ENCODE measurements around the gene NEO1.

Gene NEO1

GRCh38 chr15:73175382-73175781 lies 123.1 kb downstream of the NEO1 start:
- Histone ChIP-seq H4K20me1 (ENCODE audit: insufficient read depth) (no peaks in the 10 kb centered on the region), H3K27me3 (ENCODE audit: insufficient read depth, low read depth) (no peaks in the 10 kb centered on the region), H3K4me2 (no peak overlapping the region), H3K79me2 (ENCODE audit: insufficient read depth, low read depth) (no peaks in the 10 kb centered on the region), H2AFZ (ENCODE audit: low read depth) (no peak overlapping the region), H3K9ac (no peak overlapping the region), H3K36me3 (ENCODE audit: insufficient read depth) (no peaks in the 10 kb centered on the region), H3K4me3 (IDR thresholded peaks at IDR 0.05; ENCODE audit: insufficient read depth, low read depth, low read length) (no peak overlapping the region), H3K4me1 (ENCODE audit: low read depth, poor library complexity, severe bottlenecking) (peaks cover 5% of the 10 kb centered on the region), H3K27ac (no peak overlapping the region)
- no peak for TF ChIP-seq CTCF (conservative IDR thresholded peaks at IDR 0.05; ENCODE audit: low read depth, low read length)

- Histone ChIP-seq H3K4me1 (ENCODE audit: low read depth, poor library complexity, severe bottlenecking) (peaks cover 5% of the 10 kb centered on the region), H3K36me3 (ENCODE audit: insufficient read depth) (no peaks in the 10 kb centered on the region), H4K20me1 (ENCODE audit: insufficient read depth) (no peaks in the 10 kb centered on the region), H3K27ac (no peak overlapping the region), H3K27me3 (ENCODE audit: insufficient read depth, low read depth) (no peaks in the 10 kb centered on the region), H3K4me3 (IDR thresholded peaks at IDR 0.05; ENCODE audit: insufficient read depth, low read depth, low read length) (no peak overlapping the region), H3K4me2 (no peak overlapping the region), H3K9ac (no peak overlapping the region), H2AFZ (ENCODE audit: low read depth) (no peak overlapping the region), H3K79me2 (ENCODE audit: insufficient read depth, low read depth) (no peaks in the 10 kb centered on the region)
- TF ChIP-seq CTCF (conservative IDR thresholded peaks at IDR 0.05; ENCODE audit: low read depth, low read length), result no peak
These were observed 124.3 kb downstream of the NEO1 start for GRCh38 chr15:73176598-73176997.

GRCh38 chr15:73183071-73183470 lies 130.8 kb downstream of the NEO1 start:
- Histone ChIP-seq H3K79me2 (ENCODE audit: insufficient read depth, low read depth) (no peaks in the 10 kb centered on the region), H3K4me2 (no peak overlapping the region), H4K20me1 (ENCODE audit: insufficient read depth) (no peaks in the 10 kb centered on the region), H3K4me3 (IDR thresholded peaks at IDR 0.05; ENCODE audit: insufficient read depth, low read depth, low read length) (no peak overlapping the region), H3K36me3 (ENCODE audit: insufficient read depth) (no peaks in the 10 kb centered on the region), H3K27me3 (ENCODE audit: insufficient read depth, low read depth) (no peaks in the 10 kb centered on the region), H2AFZ (ENCODE audit: low read depth) (no peak overlapping the region), H3K27ac (no peak overlapping the region), H3K4me1 (ENCODE audit: low read depth, poor library complexity, severe bottlenecking) (no peaks in the 10 kb centered on the region), H3K9ac (no peak overlapping the region)
- TF ChIP-seq CTCF (conservative IDR thresholded peaks at IDR 0.05; ENCODE audit: low read depth, low read length), result no peak

GRCh38 chr15:73190189-73190601 lies 137.9 kb downstream of the NEO1 start:
- no peaks in the 10 kb centered on the region for H3K36me3 ChIP-seq (ENCODE audit: insufficient read depth)
- no peak overlapping the region for H3K4me2 ChIP-seq
- H3K27ac ChIP-seq, result no peak overlapping the region
- no peaks in the 10 kb centered on the region for H3K27me3 ChIP-seq (ENCODE audit: insufficient read depth, low read depth)
- no peak overlapping the region for H3K9ac ChIP-seq
- H3K4me3 ChIP-seq (IDR thresholded peaks at IDR 0.05; ENCODE audit: insufficient read depth, low read depth, low read length), result no peak overlapping the region
- no peak for TF ChIP-seq CTCF (conservative IDR thresholded peaks at IDR 0.05; ENCODE audit: low read depth, low read length)
- no peaks in the 10 kb centered on the region for H3K4me1 ChIP-seq (ENCODE audit: low read depth, poor library complexity, severe bottlenecking)
- no peak overlapping the region for H2AFZ ChIP-seq (ENCODE audit: low read depth)
- H3K79me2 ChIP-seq (ENCODE audit: insufficient read depth, low read depth), result no peaks in the 10 kb centered on the region
- H4K20me1 ChIP-seq (ENCODE audit: insufficient read depth), result no peaks in the 10 kb centered on the region
